ENCODE measurements around the gene IRAK1.

IRAK1 gene

GRCh38 chrX:153969904-153970356 lies 49.8 kb downstream of the IRAK1 start:
- DNase-seq, result no peak

GRCh38 chrX:153969125-153969903 lies 50.4 kb downstream of the IRAK1 start:
- no peak for DNase-seq

GRCh38 chrX:153968754-153969124 lies 51.0 kb downstream of the IRAK1 start:
- DNase-seq, result no peak

GRCh38 chrX:153968255-153968654 lies 51.4 kb downstream of the IRAK1 start:
- no peak for DNase-seq

- DNase-seq, result no peak
Measured at GRCh38 chrX:153967536-153968224, 52.0 kb downstream of the IRAK1 start.

- no peak for DNase-seq
Measured at GRCh38 chrX:153966841-153967535, 52.7 kb downstream of the IRAK1 start.

GRCh38 chrX:153966283-153966688 lies 53.4 kb downstream of the IRAK1 start:
- DNase-seq, result no peak

- no peak for DNase-seq
Measured at GRCh38 chrX:153965406-153965805, 54.3 kb downstream of the IRAK1 start.

- DNase-seq, result no peak
Measured at GRCh38 chrX:153964105-153964504, 55.6 kb downstream of the IRAK1 start.

- no peak for DNase-seq
Measured at GRCh38 chrX:153963546-153963945, 56.2 kb downstream of the IRAK1 start.

- no peak for DNase-seq
Measured at GRCh38 chrX:153961292-153961691, 58.4 kb downstream of the IRAK1 start.

GRCh38 chrX:153960786-153961185 lies 58.9 kb downstream of the IRAK1 start:
- DNase-seq, result no peak

Data from NCI-H146 (cell line).